HG03378 (cell line): ENCODE measurements around the gene FIZ1.
"Not testable (repeated sequence)": the region's sequence is repeated elsewhere in the genome, so short reads cannot be mapped to it uniquely, and the experiment has no call there.

Experiments
- ATAC-seq: cut with Tn5 transposase; IDR thresholded peaks from one replicate; pipeline ENCODE4 v1.9.1; 2021; ENCODE audit warnings: mild to moderate bottlenecking, moderate library complexity; ENCODE audit not compliant: unreplicated experiment

Gene FIZ1

DNA sequence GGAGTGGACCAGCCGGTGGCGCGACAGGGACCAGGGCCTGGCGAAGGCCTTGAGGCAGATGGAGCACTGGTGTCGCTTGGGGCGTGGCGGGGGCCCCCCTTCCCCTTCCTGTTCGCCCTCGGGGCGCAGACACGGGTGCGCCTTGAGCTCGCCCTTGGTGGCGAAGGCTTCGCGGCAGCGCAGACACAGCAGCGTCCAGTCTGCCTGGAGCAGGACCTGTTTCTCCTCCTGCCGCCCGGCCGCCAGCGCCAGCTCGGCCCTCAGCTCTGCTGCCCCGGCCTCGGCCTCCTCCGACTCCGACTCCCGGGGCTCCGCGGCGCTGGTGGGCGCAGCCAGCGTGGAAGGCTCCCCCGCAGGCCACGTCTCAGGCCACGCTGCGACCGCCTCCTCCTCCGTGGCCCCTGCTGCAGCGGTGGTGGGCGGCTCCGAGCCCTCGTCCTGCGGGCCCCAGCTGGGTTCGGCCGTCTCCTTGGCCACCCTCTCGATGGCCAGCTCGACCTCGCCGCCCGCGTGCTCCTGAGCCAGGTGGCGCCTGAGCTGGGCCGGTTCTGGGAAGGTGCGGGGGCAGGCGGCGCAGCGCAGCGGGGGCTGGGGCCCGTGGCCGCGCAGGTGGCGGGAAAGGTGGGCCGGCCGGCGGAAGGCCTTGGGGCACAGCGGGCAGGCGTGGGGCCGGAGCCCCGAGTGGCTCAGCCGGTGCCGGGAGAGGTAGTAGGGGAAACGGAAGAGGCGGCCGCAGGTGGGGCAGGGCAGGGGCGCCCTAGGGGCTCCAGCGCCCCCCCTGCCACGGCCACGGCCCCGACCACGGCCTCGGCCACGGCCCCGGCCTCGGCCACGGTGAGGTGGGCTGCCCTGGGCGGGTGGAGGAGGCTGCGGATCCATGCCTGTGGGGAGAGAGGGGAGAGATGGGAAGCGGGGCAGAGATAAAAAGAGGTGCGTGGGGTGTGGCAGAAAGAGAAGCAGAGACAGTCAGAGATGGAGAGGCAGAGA lies 20.3 kb downstream of the FIZ1 start:
- no peak for ATAC-seq

- ATAC-seq: no peak
Measured at GRCh38 chr19:55578031-55578760, 21.1 kb downstream of the FIZ1 start.

- ATAC-seq: no peak
Measured at GRCh38 chr19:55576746-55577145, 22.6 kb downstream of the FIZ1 start.

- not testable (repeated sequence) for ATAC-seq
Measured at GRCh38 chr19:55573929-55574328, 25.4 kb downstream of the FIZ1 start.

- ATAC-seq: not testable (repeated sequence)
Measured at GRCh38 chr19:55569477-55569876, 29.8 kb downstream of the FIZ1 start.

GRCh38 chr19:55567708-55568328 lies 31.5 kb downstream of the FIZ1 start:
- ATAC-seq: no peak

- ATAC-seq: no peak
Measured at GRCh38 chr19:55566823-55567222, 32.5 kb downstream of the FIZ1 start.

GRCh38 chr19:55563261-55563690 lies 36.0 kb downstream of the FIZ1 start:
- ATAC-seq: no peak

DNA sequence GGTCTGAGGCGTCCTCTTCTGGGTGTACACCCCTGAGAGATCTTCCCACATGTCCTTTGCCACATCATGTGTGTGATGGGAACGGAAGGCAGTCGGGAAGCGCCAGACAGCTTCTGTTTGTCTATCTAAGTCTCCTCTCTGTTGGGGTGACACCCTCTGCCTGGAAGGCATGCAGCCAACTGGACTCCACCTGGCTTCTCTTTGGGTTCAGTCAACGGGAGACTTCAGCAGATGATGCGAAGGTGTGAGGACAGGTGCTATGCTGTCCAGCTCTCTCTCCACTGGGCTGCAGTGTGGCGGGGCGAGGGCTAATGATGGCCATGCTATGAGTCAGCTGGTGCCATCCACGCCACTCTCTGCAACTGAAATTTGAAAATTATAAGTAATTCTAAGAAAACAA lies 39.6 kb downstream of the FIZ1 start:
- ATAC-seq: no peak

- ATAC-seq: no peak
Measured at GRCh38 chr19:55554741-55555152, 44.6 kb downstream of the FIZ1 start.

DNA sequence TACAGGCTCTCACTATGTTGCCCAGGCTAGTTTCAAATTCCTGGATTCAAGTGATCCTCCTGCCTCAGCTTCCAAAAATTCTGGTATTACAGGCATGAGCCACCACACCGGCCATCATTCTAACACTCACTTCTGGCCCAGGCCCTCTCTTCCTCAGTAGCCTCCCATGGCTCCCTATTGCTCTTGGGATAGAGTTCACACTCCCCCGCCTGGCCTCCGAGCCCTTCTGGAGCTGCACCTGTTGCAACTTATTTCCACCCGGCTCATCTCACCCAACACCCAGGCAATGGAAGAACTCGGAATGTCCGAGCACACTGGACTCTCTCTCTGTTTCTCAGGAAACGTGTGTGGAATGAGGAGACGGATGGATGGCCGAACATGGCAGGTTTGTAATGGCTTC lies 45.0 kb downstream of the FIZ1 start:
- ATAC-seq: no peak

DNA sequence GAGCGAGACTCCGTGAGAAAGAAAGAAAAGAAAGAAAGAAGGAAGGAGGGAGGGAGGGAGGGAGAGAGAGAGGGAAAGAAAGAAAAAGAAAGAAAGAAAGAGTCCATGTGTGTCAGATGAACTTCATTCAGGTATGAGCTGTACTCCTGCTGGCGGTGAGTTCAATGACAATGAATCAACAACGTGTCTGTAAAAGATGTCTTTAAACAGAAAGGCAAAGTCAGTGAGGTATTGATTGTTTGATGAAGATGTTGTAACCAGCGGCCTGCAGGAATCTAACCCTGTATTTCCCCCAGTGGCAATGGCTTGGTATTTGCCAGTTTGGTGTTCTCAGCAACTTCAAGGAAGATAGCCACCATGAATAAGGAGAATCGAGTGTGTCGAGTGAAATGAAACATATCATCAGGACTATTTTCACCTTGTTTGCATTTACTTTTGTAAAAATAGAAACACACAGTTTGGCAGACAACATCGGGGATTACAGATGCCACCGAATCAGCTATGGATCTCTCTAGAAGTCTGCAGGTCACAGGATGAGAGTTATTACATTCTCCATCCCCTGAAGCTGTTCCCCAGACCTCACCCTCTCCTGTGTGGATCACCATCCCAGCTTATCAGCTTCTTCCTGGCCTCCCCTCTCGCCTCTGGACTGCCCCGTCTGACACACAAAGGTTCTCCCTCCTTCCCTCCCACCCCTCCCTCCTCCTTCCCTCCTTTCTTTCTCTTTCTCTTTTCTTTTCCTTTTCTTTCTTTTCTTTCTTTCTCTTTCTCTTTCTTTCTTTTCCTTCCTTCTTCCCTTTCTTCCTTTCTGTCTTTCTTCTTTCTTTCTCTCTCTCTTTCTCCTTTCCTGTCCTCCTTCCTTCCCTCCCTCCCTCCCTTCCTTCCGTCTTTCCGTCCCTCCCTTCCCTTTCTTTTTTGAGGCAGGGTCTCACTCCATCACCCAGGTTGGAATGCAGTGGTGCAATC lies 45.8 kb downstream of the FIZ1 start:
- no peak for ATAC-seq

GRCh38 chr19:55552620-55553019 lies 46.7 kb downstream of the FIZ1 start:
- no peak for ATAC-seq

DNA sequence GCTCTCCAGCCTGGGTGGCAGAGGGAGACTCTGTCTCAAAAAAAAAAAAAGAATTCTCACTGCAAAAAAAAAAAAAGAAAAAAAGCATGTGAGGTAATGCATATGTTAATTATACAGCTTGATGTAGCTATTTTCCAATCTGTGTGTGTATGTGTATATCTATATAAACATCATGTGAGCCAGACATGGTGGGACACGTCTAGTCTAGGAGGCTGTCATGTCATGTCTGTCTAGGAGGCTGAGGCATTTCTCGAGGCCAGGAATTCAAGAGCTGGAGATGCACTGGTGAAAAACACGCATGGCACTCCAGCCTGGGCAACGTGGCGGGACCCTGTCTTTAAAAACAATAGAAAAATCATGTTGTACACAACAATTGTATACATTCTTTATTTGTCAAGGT lies 47.1 kb downstream of the FIZ1 start:
- no peak for ATAC-seq

DNA sequence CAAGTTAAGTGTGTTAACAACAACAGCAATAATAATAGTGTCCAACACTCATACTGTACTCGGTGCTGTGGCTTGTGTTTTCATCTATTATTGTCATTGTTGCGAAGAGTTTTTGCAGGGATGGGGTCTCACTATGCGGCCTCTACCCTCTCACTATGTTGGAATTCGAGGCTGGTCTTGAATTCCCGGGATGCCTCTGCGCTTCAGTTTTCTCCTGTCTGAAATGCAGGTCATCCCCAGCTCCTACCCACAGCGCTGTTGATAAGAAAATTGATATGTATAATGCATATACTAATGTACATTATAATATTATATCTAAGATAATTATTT lies 49.0 kb downstream of the FIZ1 start:
- ATAC-seq: no peak

GRCh38 chr19:55549500-55550320 lies 49.6 kb downstream of the FIZ1 start:
- no peak for ATAC-seq

DNA sequence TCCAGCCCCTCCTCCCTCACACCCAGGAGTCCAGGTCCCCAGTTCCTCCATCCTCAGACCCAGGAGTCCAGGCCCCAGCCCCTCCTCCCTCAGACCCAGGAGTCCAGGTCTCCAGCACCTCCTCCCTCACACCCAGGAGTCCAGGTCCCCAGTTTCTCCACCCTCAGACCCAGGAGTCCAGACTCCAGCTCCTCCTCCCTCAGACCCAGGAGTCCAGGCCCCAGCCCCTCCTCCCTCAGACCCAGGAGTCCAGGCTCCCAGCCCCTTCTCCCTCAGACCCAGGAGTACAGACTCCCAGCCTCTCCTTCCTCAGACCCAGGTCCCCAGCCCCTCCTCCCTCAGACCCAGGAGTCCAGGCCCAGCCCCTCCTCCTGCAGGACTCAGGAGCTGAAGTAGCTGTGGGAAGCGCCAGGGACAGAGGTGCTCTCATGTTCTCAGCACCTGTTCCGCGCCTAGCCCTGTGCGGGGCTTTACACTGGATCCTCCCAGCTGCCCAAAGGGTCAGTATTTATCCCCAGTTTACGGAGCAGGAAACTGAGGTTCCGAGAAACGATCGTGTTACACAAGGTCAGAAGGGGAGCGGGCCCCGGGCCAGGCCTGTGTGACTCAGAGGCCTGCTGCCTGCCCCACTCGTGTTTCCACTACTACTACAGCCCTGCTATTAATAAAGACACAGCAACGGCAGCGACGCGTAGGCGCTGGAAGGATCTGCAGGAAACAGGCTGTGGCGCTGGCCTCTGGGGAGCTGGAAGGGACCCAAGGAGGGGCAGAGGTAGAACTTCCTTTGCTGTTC lies 52.3 kb downstream of the FIZ1 start:
- ATAC-seq: no peak

DNA sequence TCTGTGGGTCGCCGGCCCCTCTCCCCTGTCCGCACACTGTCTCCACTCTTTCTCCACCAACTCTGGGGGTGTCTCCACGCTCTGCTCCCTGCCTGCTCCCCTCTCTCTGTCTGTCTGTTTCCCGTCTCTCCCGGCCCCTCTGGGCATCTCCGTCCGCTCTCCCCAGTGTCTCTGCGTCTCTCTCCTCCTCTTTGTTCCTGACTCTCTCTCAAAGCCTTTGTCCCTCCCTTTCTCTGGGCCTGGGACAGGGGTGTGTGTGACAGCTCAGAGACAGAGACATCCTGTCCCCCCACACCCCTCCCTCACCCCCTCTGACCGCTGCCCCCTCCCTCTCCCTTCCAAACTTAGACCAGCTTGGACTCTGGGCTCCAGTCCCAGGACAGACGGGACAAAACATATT lies 53.3 kb downstream of the FIZ1 start:
- ATAC-seq: no peak

GRCh38 chr19:55545443-55545842 lies 53.9 kb downstream of the FIZ1 start, which contains the start of gene SBK3:
TSS of gene SBK3 (minus strand) at chr19:55545543. CDS start at chr19:55545543, 0 bp downstream.
- no peak for ATAC-seq
